Calu3 (cell line): ENCODE results near the gene MCF2L2. TPM values are rescaled to one million over a fixed set of nuclear protein-coding genes. Genes with fewer than 3 reads are reported as not detected.
"Not testable (repeated sequence)": the region's sequence is repeated elsewhere in the genome, so short reads cannot be mapped to it uniquely, and the experiment has no call there.

ENCODE experiments used
- BruUV-seq: library from RNA; stranded (reverse); fragments of 400-500 nt; replicated peaks from 2 replicates; lab custom pipeline; 2021; lab: Mats Ljungman, UMichigan
- CTCF ChIA-PET: fragments of 300-600 bp; sonication (Branson Sonifier 250); formaldehyde crosslinking; loops from one replicate; lab custom pipeline; 2022; ENCODE audit warnings: antibody characterized with exemption; lab: Charles Lee
- DNase-seq: peaks from one replicate; pipeline ENCODE4 v3.0.0; 2022
- H3K27ac Mint-ChIP-seq: one replicate; pipeline ENCODE4 v1.8.0; 2022; ENCODE audit warnings: mixed read lengths; ENCODE audit not compliant: unreplicated experiment
- H3K27me3 Mint-ChIP-seq: one replicate; pipeline ENCODE4 v1.8.0; 2022; ENCODE audit warnings: mixed read lengths; ENCODE audit not compliant: unreplicated experiment
- H3K36me3 Mint-ChIP-seq: one replicate; pipeline ENCODE4 v1.8.0; 2022; ENCODE audit warnings: mild to moderate bottlenecking, moderate library complexity, mixed read lengths; ENCODE audit not compliant: insufficient read depth, unreplicated experiment
- H3K4me1 Mint-ChIP-seq: one replicate; pipeline ENCODE4 v1.8.0; 2022; ENCODE audit warnings: mild to moderate bottlenecking, low read depth, mixed read lengths; ENCODE audit not compliant: unreplicated experiment
- H3K4me3 Mint-ChIP-seq: one replicate; pipeline ENCODE4 v1.8.0; 2022; ENCODE audit warnings: mild to moderate bottlenecking, low read depth, moderate library complexity, mixed read lengths; ENCODE audit not compliant: unreplicated experiment
- H3K9me3 Mint-ChIP-seq: one replicate; pipeline ENCODE4 v1.8.0; 2022; ENCODE audit warnings: low read depth, mixed read lengths; ENCODE audit not compliant: unreplicated experiment
- CTCF ChIP-seq: fragments of 200-600 bp; IDR thresholded peaks from one replicate; pipeline ENCODE4 v1.8.0; 2022; ENCODE audit warnings: antibody characterized with exemption; ENCODE audit not compliant: unreplicated experiment
- intact Hi-C: fragments of 100-400 bp; cut with micrococcal nuclease; formaldehyde crosslinking; loops from one replicate; pipeline ENCODE4 v1.10.0; 2022; ENCODE audit not compliant: unreplicated experiment
- total RNA-seq: library from RNA; stranded (reverse); gene quantifications from 2 replicates; pipeline ENCODE4 v1.2.3, GENCODE V29; 2022

Gene MCF2L2
- total RNA-seq, 1 experiment from 2014 or later = 0.35 TPM

DNA sequence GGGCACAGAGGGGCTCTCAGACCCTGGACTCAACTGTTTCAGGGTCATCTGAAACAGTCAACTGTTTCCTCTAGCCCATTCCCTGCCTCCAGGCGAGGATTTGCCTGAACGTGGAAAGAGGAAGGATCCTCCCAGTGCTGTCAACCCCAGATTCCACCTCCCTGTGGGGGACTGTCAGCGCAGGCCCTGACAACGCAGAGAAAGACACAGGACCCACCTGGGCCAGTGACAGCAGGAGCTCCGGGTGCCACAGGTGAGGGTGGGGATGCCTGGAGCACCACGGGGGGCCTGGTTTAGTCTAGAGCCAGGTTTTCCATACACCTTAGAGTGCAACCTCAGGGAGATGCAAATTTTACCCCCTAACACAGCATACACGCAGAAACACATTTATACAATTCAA, 246.3 kb downstream of the MCF2L2 start:
- TF ChIP-seq CTCF = no peak
- Mint-ChIP-seq H3K4me1 (peaks cover 22% of the 10 kb centered on the region), H3K27ac (no peak overlapping the region), H3K9me3 (no peaks in the 10 kb centered on the region), H3K36me3 (peaks cover 12% of the 10 kb centered on the region), H3K27me3 (peaks cover 38% of the 10 kb centered on the region), H3K4me3 (no peak overlapping the region)
- intact Hi-C loops = no loop called here
- no TSS peak for BruUV-seq
- CTCF ChIA-PET = interaction anchor here (7.4 kb wide), 1 partner anchor 201 kb away, joined by 224 read pairs; no protein-coding TSS in a partner anchor
- no peak for DNase-seq

DNA sequence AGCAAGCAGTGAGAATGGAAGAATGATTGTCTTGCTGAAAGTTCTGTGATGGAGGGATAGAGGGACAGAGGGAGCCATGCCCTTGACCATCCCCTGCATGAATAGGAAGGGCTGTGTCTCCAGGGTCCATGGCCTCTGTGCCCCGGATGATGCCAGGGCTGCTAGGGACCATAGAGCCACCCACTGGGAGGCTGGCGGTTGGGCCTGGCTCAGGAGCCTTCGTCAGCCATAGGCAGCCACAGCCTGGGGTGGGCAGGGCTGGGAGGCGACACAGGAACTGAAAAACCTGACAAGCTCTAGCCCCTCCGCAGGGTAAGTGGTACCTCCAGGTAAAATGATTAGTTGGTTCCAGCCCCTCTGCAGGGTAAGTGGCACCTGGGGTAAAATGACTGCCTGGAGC, 246.8 kb downstream of the MCF2L2 start:
- H3K9me3 Mint-ChIP-seq = no peaks in the 10 kb centered on the region
- TF ChIP-seq CTCF = no peak
- intact Hi-C loops = no loop called here
- BruUV-seq = no TSS peak
- no peak for DNase-seq
- H3K27ac Mint-ChIP-seq = no peak overlapping the region
- H3K4me3 Mint-ChIP-seq = no peak overlapping the region
- peaks cover 12% of the 10 kb centered on the region for H3K36me3 Mint-ChIP-seq
- H3K4me1 Mint-ChIP-seq = peaks cover 22% of the 10 kb centered on the region
- CTCF ChIA-PET = no interaction called here
- peaks cover 43% of the 10 kb centered on the region for H3K27me3 Mint-ChIP-seq

DNA sequence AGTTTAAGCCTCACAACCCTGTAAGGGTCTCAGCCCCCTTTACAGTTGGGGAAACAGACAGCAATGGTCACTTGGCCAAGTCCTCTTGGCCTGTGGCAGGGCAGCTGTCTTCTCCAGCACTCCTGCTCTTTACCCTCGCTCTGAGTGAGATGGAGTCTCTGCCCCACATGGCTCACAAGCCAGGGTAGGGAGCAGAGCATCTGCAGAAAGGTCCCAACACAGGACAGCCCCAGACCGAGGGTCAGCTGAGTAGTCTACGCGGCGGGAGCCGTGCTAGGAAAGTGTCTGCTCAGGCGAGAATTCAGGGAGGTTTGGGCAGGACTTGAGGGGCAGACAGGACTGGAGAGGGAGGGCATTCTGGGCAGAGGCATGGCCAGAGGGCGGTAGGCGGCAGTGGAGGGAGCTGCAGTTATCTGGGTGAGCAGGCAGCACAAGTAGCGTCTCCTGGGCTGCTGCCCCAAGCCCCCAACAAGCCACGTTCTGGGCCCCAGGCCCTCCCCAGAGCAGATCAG, 247.6 kb downstream of the MCF2L2 start:
- no peaks in the 10 kb centered on the region for H3K9me3 Mint-ChIP-seq
- no TSS peak for BruUV-seq
- H3K4me1 Mint-ChIP-seq = peaks cover 20% of the 10 kb centered on the region
- H3K4me3 Mint-ChIP-seq = no peak overlapping the region
- no peak overlapping the region for H3K27ac Mint-ChIP-seq
- intact Hi-C loops = no loop called here
- H3K27me3 Mint-ChIP-seq = peaks cover 50% of the 10 kb centered on the region
- DNase-seq = no peak
- CTCF ChIA-PET = no interaction called here
- TF ChIP-seq CTCF = no peak
- peaks cover 12% of the 10 kb centered on the region for H3K36me3 Mint-ChIP-seq

DNA sequence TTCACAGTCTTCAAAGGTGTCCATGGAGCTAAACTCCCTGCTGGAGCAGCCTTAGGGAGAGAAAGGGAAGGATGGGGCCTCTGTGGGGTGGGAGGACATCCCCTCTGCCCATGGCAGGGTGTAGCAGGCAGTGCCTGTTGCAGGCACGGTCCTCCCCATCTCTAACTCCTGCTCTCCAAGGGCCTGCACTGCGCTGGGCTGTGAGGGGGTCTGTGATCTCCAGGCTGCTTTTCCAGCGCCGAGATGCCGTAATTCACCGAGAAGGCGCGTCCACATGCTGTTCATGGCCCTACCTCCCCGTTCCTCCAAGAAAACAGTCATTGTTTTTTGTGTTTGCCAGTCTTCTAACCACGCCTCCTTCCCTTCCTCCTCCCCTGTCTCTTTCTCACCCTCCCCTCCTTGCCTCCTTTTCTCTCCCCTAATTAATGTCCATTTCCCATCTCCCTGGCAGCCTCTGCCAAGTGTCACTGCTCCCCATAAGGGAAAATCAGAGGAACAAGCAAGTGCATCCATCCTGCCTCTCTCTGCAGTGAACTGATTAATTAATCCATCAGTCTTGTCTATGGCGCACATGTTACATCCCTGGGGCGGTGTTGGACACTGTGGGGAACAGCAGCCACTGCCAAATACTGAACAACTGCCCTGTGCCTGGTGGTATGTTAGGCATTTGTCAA, 248.2 kb downstream of the MCF2L2 start:
- peaks cover 12% of the 10 kb centered on the region for H3K36me3 Mint-ChIP-seq
- CTCF ChIA-PET = interaction anchor here (1.0 to 2.8 kb wide), 5 partner anchors 19 to 205 kb away, joined by 3 to 18 read pairs (median 7); no protein-coding TSS in a partner anchor
- peak overlapping the region; percentile 69 for H3K4me3 Mint-ChIP-seq
- peaks cover 56% of the 10 kb centered on the region for H3K27me3 Mint-ChIP-seq
- intact Hi-C loops = no loop called here
- H3K4me1 Mint-ChIP-seq = peaks cover 15% of the 10 kb centered on the region
- no TSS peak for BruUV-seq
- no peaks in the 10 kb centered on the region for H3K9me3 Mint-ChIP-seq
- TF ChIP-seq CTCF = no peak
- no peak for DNase-seq
- H3K27ac Mint-ChIP-seq = no peak overlapping the region

GRCh38 chr3:183179550-183179908, 248.9 kb downstream of the MCF2L2 start:
- H3K9me3 Mint-ChIP-seq, H3K27ac Mint-ChIP-seq, BruUV-seq, DNase-seq: not testable (repeated sequence)
- intact Hi-C loops = loop anchor here (1.0 kb wide), 1 partner anchor 57 kb away; no protein-coding TSS in a partner anchor
- CTCF ChIA-PET = interaction anchor here (0.9 to 2.8 kb wide), 6 partner anchors 16 to 206 kb away, joined by 3 to 18 read pairs (median 6); no protein-coding TSS in a partner anchor
- Mint-ChIP-seq H3K4me3 (peak overlapping the region; percentile 69), H3K27me3 (peaks cover 63% of the 10 kb centered on the region), H3K36me3 (peaks cover 12% of the 10 kb centered on the region), H3K4me1 (peaks cover 15% of the 10 kb centered on the region)
